Mucosa of gallbladder (tissue), 1 donor: ENCODE measurements around the gene POLD3. TPM values are rescaled to one million over a fixed set of nuclear protein-coding genes. Genes with fewer than 3 reads are reported as not detected.

Experiments
- DNase-seq: peaks from one replicate; pipeline ENCODE4 v3.0.0-alpha.2; 2020; ENCODE audit warnings: low spot score
- total RNA-seq: library from RNA; stranded (reverse); gene quantifications from one replicate; pipeline ENCODE4 v1.2.1, GENCODE V29; 2021
- donor health status: DM: no; HTN: no; CAD: no.

Gene POLD3
- total RNA-seq, 1 donor from 2014 or later = 17.2 TPM

GRCh38 chr11:74691755-74692154 is 99.4 kb downstream of the POLD3 start:
- no peak for DNase-seq

Other genes with a start within 250 kb of the POLD3 start
- 14.0 TPM for gene PGM2L1, start 194.1 kb upstream of the POLD3 start, total RNA-seq
- gene KCNE3, start 125.0 kb upstream of the POLD3 start, total RNA-seq = 71.8 TPM
- 8.0 TPM for gene LIPT2, start 98.9 kb upstream of the POLD3 start, total RNA-seq
- 312 TPM for gene CHRDL2, start 138.8 kb downstream of the POLD3 start, total RNA-seq
- gene RNF169, start 156.3 kb downstream of the POLD3 start, total RNA-seq = 19.8 TPM